Tibial nerve (tissue), 3 donors: ENCODE results near the gene AMZ2.

ENCODE experiments used
- POLR2A ChIP-seq, 2 donors: fragments of 450-650 bp; IDR thresholded peaks; one replicate each; pipeline ENCODE4 v1.6.1; 2017; ENCODE audit warnings: antibody characterized with exemption in 2 of 2, mild to moderate bottlenecking in 2 of 2, moderate library complexity in 2 of 2
- TF ChIP-seq, protein P1 (sequence below), 5 experiments: fragments of 200-600 bp in 3 of 5; fragments of 450-650 bp in 2 of 5; sonication (generic) in 3 of 5; IDR thresholded peaks; one replicate each; pipeline ENCODE4 v1.5.1; 2016 to 2019; ENCODE audit warnings: antibody characterized with exemption in 5 of 5, mild to moderate bottlenecking in 3 of 5, moderate library complexity in 2 of 5

- TF ChIP-seq, protein P1, sequence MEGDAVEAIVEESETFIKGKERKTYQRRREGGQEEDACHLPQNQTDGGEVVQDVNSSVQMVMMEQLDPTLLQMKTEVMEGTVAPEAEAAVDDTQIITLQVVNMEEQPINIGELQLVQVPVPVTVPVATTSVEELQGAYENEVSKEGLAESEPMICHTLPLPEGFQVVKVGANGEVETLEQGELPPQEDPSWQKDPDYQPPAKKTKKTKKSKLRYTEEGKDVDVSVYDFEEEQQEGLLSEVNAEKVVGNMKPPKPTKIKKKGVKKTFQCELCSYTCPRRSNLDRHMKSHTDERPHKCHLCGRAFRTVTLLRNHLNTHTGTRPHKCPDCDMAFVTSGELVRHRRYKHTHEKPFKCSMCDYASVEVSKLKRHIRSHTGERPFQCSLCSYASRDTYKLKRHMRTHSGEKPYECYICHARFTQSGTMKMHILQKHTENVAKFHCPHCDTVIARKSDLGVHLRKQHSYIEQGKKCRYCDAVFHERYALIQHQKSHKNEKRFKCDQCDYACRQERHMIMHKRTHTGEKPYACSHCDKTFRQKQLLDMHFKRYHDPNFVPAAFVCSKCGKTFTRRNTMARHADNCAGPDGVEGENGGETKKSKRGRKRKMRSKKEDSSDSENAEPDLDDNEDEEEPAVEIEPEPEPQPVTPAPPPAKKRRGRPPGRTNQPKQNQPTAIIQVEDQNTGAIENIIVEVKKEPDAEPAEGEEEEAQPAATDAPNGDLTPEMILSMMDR (IDR thresholded peaks at IDR 0.05), result no peak
- no peak for TF ChIP-seq POLR2A (IDR thresholded peaks at IDR 0.05)
Observed at GRCh38 chr17:68304706-68305105, 56.9 kb downstream of the AMZ2 start.
